Peyer's patch (tissue), 4 donors: Measurements from ENCODE around the gene TEX28.

ENCODE experiments used
- POLR2A ChIP-seq, 2 donors: fragments of 450-650 bp; IDR thresholded peaks; one replicate each; pipeline ENCODE4 v1.5.1; 2017; ENCODE audit warnings: antibody characterized with exemption in 2 of 2, mild to moderate bottlenecking in 2 of 2, moderate library complexity in 2 of 2
- TF ChIP-seq, protein P1 (sequence below), 6 experiments: fragments of 450-650 bp in 4 of 6; fragments of 200-600 bp in 2 of 6; sonication (generic) in 1 of 6; IDR thresholded peaks; one replicate each; pipeline ENCODE4 v1.5.1; 2017 to 2019; ENCODE audit warnings: antibody characterized with exemption in 6 of 6, mild to moderate bottlenecking in 3 of 6, moderate library complexity in 1 of 6

DNA sequence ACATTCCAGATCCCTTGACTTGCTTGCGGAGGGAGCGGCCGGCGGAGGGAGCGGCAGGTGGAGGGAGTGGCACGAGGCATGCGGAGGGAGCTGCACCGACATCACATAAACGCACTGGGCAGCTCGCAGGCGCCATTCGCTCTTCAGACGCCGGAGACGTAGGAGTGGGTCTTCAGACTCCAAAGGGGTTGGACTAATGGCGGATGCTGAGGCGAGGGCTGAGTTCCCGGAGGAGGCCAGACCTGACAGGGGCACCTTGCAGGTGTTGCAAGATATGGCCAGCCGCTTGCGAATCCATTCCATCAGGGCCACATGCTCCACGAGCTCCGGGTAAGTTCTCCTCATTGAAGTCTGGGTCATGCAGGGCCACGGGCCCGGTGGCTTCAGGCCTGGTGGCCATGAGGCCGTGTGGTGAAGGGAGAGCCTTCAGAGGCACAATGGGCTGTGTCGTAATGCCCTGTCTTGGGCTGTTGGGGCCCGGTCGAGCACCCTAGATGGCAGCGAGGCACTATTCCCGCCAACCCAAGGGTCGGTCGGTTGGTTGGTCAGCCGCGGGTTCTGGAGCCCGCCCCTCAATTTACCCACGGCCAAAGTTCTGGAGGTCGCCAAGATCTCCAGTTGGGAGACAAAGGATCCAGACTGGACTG lies 863 bp upstream of the TEX28 start, which contains the start of gene TKTL1:
- TF ChIP-seq, protein P1, sequence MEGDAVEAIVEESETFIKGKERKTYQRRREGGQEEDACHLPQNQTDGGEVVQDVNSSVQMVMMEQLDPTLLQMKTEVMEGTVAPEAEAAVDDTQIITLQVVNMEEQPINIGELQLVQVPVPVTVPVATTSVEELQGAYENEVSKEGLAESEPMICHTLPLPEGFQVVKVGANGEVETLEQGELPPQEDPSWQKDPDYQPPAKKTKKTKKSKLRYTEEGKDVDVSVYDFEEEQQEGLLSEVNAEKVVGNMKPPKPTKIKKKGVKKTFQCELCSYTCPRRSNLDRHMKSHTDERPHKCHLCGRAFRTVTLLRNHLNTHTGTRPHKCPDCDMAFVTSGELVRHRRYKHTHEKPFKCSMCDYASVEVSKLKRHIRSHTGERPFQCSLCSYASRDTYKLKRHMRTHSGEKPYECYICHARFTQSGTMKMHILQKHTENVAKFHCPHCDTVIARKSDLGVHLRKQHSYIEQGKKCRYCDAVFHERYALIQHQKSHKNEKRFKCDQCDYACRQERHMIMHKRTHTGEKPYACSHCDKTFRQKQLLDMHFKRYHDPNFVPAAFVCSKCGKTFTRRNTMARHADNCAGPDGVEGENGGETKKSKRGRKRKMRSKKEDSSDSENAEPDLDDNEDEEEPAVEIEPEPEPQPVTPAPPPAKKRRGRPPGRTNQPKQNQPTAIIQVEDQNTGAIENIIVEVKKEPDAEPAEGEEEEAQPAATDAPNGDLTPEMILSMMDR (IDR thresholded peaks at IDR 0.05): no peak
- no peak for TF ChIP-seq POLR2A (IDR thresholded peaks at IDR 0.05)
